PC-9 (cell line): ENCODE data around the gene RORB.

ENCODE experiments used
- EZH2 ChIP-seq: fragments of 200-600 bp; sonication (generic); IDR thresholded peaks from 2 replicates; pipeline ENCODE4 v1.8.0; 2017; ENCODE audit warnings: antibody characterized with exemption, low read depth
- TF ChIP-seq, protein P1 (sequence below): fragments of 200-600 bp; sonication (generic); conservative IDR thresholded peaks from 2 replicates; pipeline ENCODE4 v1.6.1; 2017; ENCODE audit warnings: mixed run types, antibody characterized with exemption, mild to moderate bottlenecking, moderate library complexity

GRCh38 chr9:74653410-74654080, 156.4 kb downstream of the RORB start:
- TF ChIP-seq, protein P1, sequence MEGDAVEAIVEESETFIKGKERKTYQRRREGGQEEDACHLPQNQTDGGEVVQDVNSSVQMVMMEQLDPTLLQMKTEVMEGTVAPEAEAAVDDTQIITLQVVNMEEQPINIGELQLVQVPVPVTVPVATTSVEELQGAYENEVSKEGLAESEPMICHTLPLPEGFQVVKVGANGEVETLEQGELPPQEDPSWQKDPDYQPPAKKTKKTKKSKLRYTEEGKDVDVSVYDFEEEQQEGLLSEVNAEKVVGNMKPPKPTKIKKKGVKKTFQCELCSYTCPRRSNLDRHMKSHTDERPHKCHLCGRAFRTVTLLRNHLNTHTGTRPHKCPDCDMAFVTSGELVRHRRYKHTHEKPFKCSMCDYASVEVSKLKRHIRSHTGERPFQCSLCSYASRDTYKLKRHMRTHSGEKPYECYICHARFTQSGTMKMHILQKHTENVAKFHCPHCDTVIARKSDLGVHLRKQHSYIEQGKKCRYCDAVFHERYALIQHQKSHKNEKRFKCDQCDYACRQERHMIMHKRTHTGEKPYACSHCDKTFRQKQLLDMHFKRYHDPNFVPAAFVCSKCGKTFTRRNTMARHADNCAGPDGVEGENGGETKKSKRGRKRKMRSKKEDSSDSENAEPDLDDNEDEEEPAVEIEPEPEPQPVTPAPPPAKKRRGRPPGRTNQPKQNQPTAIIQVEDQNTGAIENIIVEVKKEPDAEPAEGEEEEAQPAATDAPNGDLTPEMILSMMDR = no peak
- no peak for TF ChIP-seq EZH2
